NCI-H524 (cell line): ENCODE data around the gene MYO1A.
A peak's percentile ranks its signal among the peaks of the same experiment; 100 is the strongest.
"Not testable (repeated sequence)": the region's sequence is repeated elsewhere in the genome, so short reads cannot be mapped to it uniquely, and the experiment has no call there.

Source experiments
- DNase-seq, 2 experiments: peaks; one replicate each; lab custom pipeline; 2025; lab: John Stamatoyannopoulos, UW

Gene MYO1A

GRCh38 chr12:57046947-57047890 is 2.7 kb downstream of the MYO1A start:
- no peak for DNase-seq

GRCh38 chr12:57046086-57046791 is 3.7 kb downstream of the MYO1A start:
- no peak for DNase-seq

- DNase-seq = no peak
These were observed 5.0 kb downstream of the MYO1A start for GRCh38 chr12:57044889-57045288.

DNA sequence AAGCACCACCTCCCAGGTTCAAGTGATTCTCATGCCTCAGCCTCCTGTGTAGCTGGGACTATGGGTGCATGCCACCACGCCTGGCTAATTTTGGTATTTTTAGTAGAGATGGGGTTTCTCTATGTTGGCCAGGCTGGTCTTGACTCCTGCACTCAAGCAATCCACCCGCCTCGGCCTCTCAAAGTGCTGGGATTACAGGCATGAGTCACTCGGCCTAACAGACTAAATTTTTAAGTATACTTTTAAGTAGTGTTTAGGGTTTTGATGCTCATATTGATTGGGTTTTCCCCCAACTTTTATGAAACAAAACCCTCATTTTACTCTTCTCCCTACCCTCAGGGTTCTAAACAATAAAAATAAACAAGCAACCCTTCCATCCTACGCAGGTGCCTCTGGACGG is 5.5 kb downstream of the MYO1A start:
- DNase-seq = no peak

- no peak for DNase-seq
These were observed 7.2 kb downstream of the MYO1A start for GRCh38 chr12:57042695-57043094.

DNA sequence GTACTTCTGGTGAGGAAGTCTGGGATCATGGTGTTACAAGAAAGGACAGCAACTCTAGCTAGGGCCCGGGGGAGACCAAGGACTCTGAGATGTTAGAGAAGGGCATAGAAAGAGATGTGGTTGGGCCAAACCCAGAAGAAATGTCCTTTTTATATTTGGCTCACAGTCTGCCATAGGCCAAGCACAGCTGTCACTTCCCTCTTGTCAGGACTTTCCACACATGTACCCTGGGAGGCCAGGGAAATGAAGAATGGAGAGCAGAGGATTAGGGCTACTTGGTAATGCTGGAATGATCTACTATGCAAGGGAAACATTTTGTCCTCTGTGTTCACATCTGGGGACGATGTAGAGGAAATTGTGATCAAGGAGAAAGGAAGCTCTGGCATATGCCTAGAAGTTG is 9.2 kb downstream of the MYO1A start:
- DNase-seq = peak in 1 of 2 experiments; percentile 11

GRCh38 chr12:57040211-57040610 is 9.7 kb downstream of the MYO1A start:
- no peak for DNase-seq

DNA sequence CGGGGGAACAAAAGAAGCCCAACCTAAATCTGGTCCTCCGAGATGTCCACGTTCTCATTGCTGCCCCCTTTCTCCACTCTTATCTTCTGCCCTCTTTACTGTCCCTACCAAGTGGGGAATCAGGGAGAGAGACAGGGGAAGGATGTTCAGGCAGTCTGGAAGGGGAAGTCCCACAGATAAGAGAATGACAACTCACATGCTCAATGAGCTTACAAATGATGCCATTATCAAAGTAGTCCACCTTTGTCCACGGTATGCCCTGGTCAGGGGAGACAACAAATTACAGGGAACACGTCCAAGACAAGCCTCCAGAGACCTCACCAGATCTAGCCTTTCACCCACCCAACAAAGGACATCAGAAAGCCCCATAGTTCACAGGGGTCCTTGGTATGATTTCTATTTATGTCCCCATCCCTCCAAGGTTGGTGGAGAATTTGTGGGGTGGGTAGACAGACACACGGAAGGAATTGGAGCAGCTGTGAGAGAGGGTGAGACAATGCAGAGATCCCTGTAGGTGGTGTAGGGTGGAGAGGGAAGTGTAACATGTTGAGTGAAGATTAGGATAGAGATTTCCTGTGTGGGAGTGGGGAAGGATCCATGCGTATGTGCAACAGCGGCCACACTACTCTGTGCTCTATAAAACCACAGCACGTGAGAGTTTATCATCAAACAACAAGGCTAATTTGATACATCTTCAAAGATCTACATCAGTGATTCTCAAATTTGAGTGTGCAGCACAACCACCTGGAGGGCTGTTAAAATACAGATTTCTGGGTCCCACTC is 10.7 kb downstream of the MYO1A start:
- no peak for DNase-seq

DNA sequence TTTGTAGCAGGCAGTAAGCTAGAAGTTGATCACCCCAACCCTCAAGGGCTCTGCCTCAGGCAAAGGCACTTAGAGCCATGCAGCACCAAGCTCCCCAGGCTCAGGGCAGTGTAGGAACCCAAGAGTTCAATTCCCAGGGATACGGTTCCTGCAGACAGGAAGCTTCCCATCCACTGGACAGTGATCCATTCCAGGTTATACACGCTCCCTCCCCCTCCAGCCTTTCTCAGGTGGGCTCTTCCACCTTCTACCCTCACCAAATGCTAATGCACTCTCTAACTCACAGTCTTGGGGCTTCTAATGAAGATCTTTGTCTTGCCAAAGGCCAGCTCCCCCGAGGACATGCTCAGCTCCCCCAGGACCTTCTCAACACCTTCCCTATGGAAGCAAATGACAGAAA is 12.7 kb downstream of the MYO1A start:
- DNase-seq = no peak

GRCh38 chr12:57033431-57033830 is 16.5 kb downstream of the MYO1A start:
- DNase-seq = no peak

DNA sequence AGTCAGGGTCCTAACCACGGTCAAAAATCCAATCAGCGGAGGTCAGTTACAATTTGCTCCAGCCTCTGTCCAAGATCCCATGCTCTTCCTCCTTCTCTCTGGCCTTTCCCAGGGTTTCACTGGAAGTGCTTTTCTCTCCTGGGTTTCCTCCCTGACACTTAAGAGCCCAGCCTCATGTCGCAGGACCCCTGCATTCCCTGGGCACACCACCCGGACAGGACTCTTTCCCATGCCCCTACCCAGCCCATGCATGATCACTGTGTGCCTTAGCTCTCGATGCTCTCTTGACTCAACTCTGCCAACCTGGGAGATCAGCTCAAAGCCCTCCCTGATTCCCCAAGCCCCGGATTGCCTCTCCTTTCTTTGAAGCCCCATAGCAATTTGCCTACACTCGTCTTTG is 18.1 kb downstream of the MYO1A start:
- no peak for DNase-seq

- peak; percentile 29 to 66 for DNase-seq
These were observed 18.7 kb downstream of the MYO1A start for GRCh38 chr12:57031138-57031725.

DNA sequence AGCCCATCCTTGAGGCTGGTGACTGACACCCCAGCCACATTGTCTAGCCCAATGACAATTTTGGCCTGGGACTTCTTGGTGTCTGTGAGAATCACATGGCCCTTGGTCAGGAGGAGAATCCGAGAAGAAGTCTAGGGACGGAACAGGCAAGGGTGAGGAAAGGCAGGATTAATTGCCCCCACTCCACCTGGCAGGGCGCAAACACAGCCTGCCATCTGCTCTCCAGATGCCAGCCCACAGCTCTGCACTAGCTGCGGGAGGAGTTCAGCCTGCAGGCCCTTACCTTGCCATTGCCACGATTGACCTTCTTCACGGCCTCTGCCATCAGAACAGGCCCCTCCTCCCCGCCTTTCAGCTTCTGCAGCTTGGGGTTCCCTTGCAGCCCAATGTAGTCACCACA is 20.5 kb downstream of the MYO1A start:
- peak; percentile 88 to 90 for DNase-seq

GRCh38 chr12:57027805-57028153 is 22.1 kb downstream of the MYO1A start:
- peak; percentile 47 to 70 for DNase-seq

GRCh38 chr12:57027011-57027804 is 22.7 kb downstream of the MYO1A start:
- DNase-seq = peak; percentile 26 to 63

DNA sequence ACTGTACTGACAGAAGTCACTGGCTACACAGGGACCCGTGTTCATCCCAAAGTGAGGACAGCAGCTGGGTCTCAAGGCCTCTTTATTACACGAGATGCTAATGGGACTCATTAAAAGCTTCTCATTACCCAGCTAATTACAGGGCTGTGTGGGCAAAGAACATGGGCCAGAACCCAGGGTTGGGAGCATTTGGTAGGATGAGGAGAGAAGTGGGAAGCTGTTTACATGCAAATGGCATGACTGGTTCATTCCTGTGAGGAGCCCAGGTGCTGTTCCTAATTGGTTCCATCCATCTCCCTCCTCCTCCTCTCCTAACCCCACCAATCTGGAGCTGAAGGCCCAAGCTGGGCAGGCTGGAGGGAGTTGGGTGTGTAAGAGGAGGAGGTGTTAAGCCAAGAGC is 24.7 kb downstream of the MYO1A start:
- DNase-seq = peak; percentile 79 to 81

DNA sequence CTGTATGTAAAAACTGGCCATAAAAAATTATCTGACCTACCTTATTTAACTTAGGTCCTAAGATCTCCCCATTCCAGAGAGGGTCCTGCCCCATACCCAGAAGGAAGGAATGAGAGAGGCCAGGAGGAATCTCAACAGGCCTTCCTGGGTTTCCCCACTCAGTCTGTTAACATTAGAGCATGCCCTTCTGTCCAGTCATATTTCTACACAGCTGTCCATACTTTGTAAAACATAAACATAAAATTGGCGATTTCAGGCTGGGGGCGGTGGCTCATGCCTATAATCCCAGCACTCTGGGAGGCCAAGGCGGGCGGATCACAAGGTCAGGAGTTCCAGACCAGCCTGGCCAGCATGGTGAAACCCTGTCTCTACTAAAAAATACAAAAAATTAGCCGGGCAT is 27.6 kb downstream of the MYO1A start:
- DNase-seq = not testable (repeated sequence)

DNA sequence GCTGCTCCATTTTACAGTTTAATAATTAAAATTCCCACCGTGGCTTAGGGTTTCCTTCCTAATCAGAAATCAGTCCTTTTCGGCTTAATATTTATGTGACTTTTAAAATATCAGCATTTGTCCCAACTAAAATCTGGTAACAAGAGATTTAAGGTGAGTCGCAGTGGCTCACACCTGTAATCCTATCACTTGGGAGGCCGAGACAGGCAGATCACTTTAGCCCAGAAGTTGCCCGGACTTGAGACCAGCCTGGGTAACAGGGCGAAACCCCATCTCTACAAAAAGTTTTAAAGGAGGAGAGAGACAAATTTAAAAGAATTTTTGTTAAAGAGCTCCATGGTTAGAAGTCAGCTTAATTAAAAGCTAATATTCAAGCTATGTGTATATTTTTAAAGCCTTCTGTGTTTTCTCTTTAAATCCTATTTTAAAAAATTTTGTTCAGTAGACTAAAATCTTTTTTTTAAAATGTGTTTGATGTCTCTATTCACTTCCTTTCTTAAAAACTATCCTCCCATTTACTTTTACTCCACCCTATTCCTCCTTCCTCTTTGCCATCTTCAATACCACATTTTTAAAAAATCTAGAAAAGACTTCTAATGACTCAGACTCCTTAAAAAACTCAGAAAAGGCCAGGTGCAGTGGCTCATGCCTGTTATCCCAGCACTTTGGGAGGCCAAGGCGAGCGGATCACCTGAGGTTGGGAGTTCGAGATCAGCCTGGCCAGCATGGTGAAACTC is 29.8 kb downstream of the MYO1A start:
- DNase-seq = no peak

- no peak for DNase-seq
These were observed 31.0 kb downstream of the MYO1A start for GRCh38 chr12:57018906-57019305.

GRCh38 chr12:57018353-57018752 is 31.6 kb downstream of the MYO1A start:
- not testable (repeated sequence) for DNase-seq

DNA sequence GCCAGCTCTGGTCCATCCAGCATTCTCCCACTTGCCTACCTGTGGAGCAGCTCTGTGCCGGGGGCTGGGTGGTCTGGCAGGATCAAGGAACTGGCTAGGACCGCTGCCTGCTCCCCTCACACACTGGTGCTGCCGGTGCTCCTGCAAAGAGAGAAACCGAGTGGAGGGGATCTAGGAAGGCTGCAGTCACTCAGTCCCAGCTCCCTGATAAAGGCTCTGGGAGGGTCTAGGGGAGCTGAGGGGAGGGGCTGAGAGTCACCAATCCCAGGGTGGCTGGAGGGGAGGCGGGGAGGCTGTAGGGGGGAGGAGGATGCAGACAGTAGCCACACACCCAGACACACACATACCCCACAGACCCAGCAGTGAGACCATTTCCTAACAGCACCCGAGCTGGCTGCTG is 33.6 kb downstream of the MYO1A start, which contains the start of gene TAC3:
TAC3 (minus strand) TSS at position 182 of the 400 bp plus-strand sequence. CDS start 732 bp downstream, outside the sequence.
- no peak for DNase-seq
